ENCODE data around the gene SPEN. TPM values are rescaled to one million over a fixed set of nuclear protein-coding genes. Genes with fewer than 3 reads are reported as not detected.

The SPEN gene
- polyA plus RNA-seq, 1 donor (not counting 4 experiments of a cell fraction or from before 2014, with no cell fraction given) = 8.9 TPM

GRCh38 chr1:15816674-15817073 lies 30.8 kb upstream of the SPEN start:
- no peak overlapping the region for H2AFZ ChIP-seq (ENCODE audit: control insufficient read depth, low read length)
- DNase-seq (ENCODE audit: low read depth, low spot score) (no peak), FAIRE-seq (peak; percentile 79)
- H3K27ac ChIP-seq (ENCODE audit: control insufficient read depth, insufficient read depth, low read length) = no peak overlapping the region
- dilution Hi-C loops (cut with MboI; ENCODE audit: extremely low pct_ligation_motif_present, low sequenced_read_pairs) = no loop called here
- H4K20me1 ChIP-seq (ENCODE audit: control insufficient read depth, extremely low read depth, insufficient read depth, low read length) = no peaks in the 10 kb centered on the region
- no peak overlapping the region for H3K4me3 ChIP-seq (ENCODE audit: control insufficient read depth in 2 of 3, extremely low read depth in 1 of 3, insufficient read depth in 2 of 3, low read depth in 1 of 3, low read length in 3 of 3)
- H3K9ac ChIP-seq (ENCODE audit: control insufficient read depth, extremely low read depth, insufficient read depth, low read length) = no peak overlapping the region
- no peaks in the 10 kb centered on the region for H3K9me3 ChIP-seq (ENCODE audit: control insufficient read depth, low read depth, low read length)
- no peaks in the 10 kb centered on the region for H3K27me3 ChIP-seq (ENCODE audit: control insufficient read depth, extremely low read depth, insufficient read depth, low read length)
- peaks cover 15% of the 10 kb centered on the region for H3K4me1 ChIP-seq (ENCODE audit: control insufficient read depth, extremely low read depth, insufficient read depth, low read length)
- H3K9me1 ChIP-seq (ENCODE audit: control insufficient read depth, extremely low read depth, insufficient read depth, low read length) = no peaks in the 10 kb centered on the region
- H3K79me2 ChIP-seq (ENCODE audit: control insufficient read depth, insufficient read depth, low read length) = no peaks in the 10 kb centered on the region
- peak overlapping the region; percentile 0 for H3K4me2 ChIP-seq (ENCODE audit: control insufficient read depth, extremely low read depth, insufficient read depth, low read depth, low read length)
- TF ChIP-seq EZH2 (IDR thresholded peaks at IDR 0.05; ENCODE audit: low read length) (no peak), CTCF (optimal IDR thresholded peaks at IDR 0.05 in 1 of 3, IDR thresholded peaks at IDR 0.05 in 1 of 3, conservative IDR thresholded peaks at IDR 0.05 in 1 of 3; ENCODE audit: extremely low read depth in 1 of 3, insufficient read depth in 2 of 3, low read length in 3 of 3) (no peak)
- no peaks in the 10 kb centered on the region for H3K36me3 ChIP-seq (ENCODE audit: control insufficient read depth in 2 of 2, extremely low read depth in 1 of 2, insufficient read depth in 2 of 2, low read length in 2 of 2)

- Histone ChIP-seq H4K20me1 (ENCODE audit: control insufficient read depth, extremely low read depth, insufficient read depth, low read length) (no peaks in the 10 kb centered on the region), H3K9me3 (ENCODE audit: control insufficient read depth, low read depth, low read length) (no peaks in the 10 kb centered on the region), H3K4me3 (ENCODE audit: control insufficient read depth in 2 of 3, extremely low read depth in 1 of 3, insufficient read depth in 2 of 3, low read depth in 1 of 3, low read length in 3 of 3) (no peak overlapping the region), H3K79me2 (ENCODE audit: control insufficient read depth, insufficient read depth, low read length) (no peaks in the 10 kb centered on the region), H3K9ac (ENCODE audit: control insufficient read depth, extremely low read depth, insufficient read depth, low read length) (no peak overlapping the region), H3K27me3 (ENCODE audit: control insufficient read depth, extremely low read depth, insufficient read depth, low read length) (no peaks in the 10 kb centered on the region), H3K9me1 (ENCODE audit: control insufficient read depth, extremely low read depth, insufficient read depth, low read length) (no peaks in the 10 kb centered on the region), H3K4me1 (ENCODE audit: control insufficient read depth, extremely low read depth, insufficient read depth, low read length) (peaks cover 19% of the 10 kb centered on the region), H3K27ac (ENCODE audit: control insufficient read depth, insufficient read depth, low read length) (no peak overlapping the region), H2AFZ (ENCODE audit: control insufficient read depth, low read length) (no peak overlapping the region), H3K36me3 (ENCODE audit: control insufficient read depth in 2 of 2, extremely low read depth in 1 of 2, insufficient read depth in 2 of 2, low read length in 2 of 2) (no peaks in the 10 kb centered on the region), H3K4me2 (ENCODE audit: control insufficient read depth, extremely low read depth, insufficient read depth, low read depth, low read length) (no peak overlapping the region)
- no peak for TF ChIP-seq EZH2 (IDR thresholded peaks at IDR 0.05; ENCODE audit: low read length)
- TF ChIP-seq CTCF (optimal IDR thresholded peaks at IDR 0.05 in 1 of 3, IDR thresholded peaks at IDR 0.05 in 1 of 3, conservative IDR thresholded peaks at IDR 0.05 in 1 of 3; ENCODE audit: extremely low read depth in 1 of 3, insufficient read depth in 2 of 3, low read length in 3 of 3) = no peak
- dilution Hi-C loops (cut with MboI; ENCODE audit: extremely low pct_ligation_motif_present, low sequenced_read_pairs) = no loop called here
- DNase-seq (ENCODE audit: low read depth, low spot score) = no peak
- FAIRE-seq = no peak
Measured at GRCh38 chr1:15820478-15820877, 27.0 kb upstream of the SPEN start.

Data from keratinocyte (primary cell).